PC-3 (cell line): Measurements from ENCODE around the gene ASPHD2.

Source experiments
- CTCF ChIP-seq: fragments of 300-600 bp; sonication (generic); conservative IDR thresholded peaks from 2 replicates; pipeline ENCODE4 v1.5.1; 2017; ENCODE audit warnings: antibody characterized with exemption, low read depth, mild to moderate bottlenecking, low read length
- EZH2 ChIP-seq: fragments of 300-600 bp; sonication (generic); IDR thresholded peaks from one replicate; pipeline ENCODE4 v1.6.1; 2017; ENCODE audit warnings: antibody characterized with exemption, mild to moderate bottlenecking, low read length; ENCODE audit not compliant: unreplicated experiment

- TF ChIP-seq CTCF (no peak), EZH2 (no peak)
These were observed 50.2 kb downstream of the ASPHD2 start for GRCh38 chr22:26479043-26479791.
